Esophagus squamous epithelium (tissue), 4 donors: ENCODE data around the gene SRPX.

Source experiments
- CTCF ChIP-seq, 6 experiments: fragments of 450-650 bp in 4 of 6; fragments of 200-600 bp in 2 of 6; sonication (generic) in 2 of 6; IDR thresholded peaks; one replicate each; pipeline ENCODE4 v1.5.1; 2016 to 2019; ENCODE audit warnings: antibody characterized with exemption in 6 of 6, mild to moderate bottlenecking in 4 of 6, moderate library complexity in 4 of 6
- POLR2A ChIP-seq, 4 donors: fragments of 450-650 bp; IDR thresholded peaks; one replicate each; pipeline ENCODE4 v1.6.1; 2017; ENCODE audit warnings: antibody characterized with exemption in 4 of 4, mild to moderate bottlenecking in 4 of 4, moderate library complexity in 3 of 4

- TF ChIP-seq POLR2A (IDR thresholded peaks at IDR 0.05) (no peak), CTCF (IDR thresholded peaks at IDR 0.05) (no peak)
Measured at GRCh38 chrX:38111196-38111595, 109.5 kb downstream of the SRPX start.
